Measurements from ENCODE around the gene C21orf91.

Gene C21orf91

DNA sequence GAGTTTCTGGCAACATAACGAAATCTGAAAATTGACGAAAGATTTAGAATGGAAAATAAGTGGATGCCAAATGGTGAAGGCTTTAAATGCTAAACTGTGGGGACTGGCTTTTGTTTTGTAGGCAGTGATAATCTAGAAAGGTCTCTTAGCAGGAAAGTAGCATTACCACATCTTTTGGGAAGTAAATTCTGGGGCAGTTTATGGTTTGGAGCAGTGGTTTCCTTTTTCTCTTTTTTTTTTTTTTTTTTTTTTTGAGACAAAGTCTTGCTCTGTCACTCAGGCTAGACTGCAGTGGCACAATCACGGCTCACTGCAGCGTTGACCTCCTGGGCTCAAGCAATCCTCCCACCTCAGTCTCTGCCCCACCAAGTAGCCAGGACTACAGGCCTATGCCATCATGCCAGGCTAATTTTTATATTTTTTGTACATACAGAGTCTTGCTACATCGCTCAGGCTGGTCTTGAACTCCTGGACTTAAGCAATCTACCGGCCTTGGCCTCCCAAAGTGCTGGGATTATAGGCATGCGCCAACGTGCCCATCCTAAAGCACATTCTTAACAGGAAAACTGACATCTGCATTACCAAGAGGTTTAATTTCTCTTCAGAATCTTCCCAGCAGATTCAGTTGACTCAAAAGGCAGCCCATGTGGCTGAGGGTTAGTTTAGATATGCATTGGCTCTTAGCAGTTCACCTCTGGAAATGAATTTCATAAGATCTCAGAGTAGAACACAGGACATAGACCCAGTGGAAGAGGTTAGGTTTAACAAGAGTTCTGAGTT is 32.9 kb downstream of the C21orf91 start:
- POLR2A ChIA-PET, result no interaction called here
- H3K4me3 ChIP-seq (ENCODE audit: low read depth, low read length), result no peak overlapping the region
- CTCF ChIA-PET, result no interaction called here
- DNase-seq (ENCODE audit: low read depth, low spot score), result no peak
- TF ChIP-seq, protein P1, sequence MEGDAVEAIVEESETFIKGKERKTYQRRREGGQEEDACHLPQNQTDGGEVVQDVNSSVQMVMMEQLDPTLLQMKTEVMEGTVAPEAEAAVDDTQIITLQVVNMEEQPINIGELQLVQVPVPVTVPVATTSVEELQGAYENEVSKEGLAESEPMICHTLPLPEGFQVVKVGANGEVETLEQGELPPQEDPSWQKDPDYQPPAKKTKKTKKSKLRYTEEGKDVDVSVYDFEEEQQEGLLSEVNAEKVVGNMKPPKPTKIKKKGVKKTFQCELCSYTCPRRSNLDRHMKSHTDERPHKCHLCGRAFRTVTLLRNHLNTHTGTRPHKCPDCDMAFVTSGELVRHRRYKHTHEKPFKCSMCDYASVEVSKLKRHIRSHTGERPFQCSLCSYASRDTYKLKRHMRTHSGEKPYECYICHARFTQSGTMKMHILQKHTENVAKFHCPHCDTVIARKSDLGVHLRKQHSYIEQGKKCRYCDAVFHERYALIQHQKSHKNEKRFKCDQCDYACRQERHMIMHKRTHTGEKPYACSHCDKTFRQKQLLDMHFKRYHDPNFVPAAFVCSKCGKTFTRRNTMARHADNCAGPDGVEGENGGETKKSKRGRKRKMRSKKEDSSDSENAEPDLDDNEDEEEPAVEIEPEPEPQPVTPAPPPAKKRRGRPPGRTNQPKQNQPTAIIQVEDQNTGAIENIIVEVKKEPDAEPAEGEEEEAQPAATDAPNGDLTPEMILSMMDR (IDR thresholded peaks at IDR 0.05; ENCODE audit: insufficient read depth, low read length, missing control alignments), result no peak

DNA sequence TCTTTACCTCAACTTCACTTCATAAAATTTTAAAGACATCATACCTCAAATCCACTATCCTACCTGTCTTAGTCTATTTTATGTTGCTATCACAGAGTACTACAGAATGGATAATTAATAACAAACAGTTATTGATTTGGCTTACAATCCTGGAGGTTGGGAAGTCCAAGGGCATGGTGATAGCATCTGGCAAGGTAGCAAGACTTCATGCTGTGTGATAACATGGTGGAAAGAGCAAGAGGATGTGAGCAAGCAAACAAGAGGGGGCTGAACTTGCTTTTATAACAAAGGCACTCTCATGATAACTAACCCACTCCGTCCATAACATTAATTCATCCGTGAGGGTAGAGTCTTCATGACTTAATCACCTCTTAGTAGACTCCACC is 33.8 kb downstream of the C21orf91 start:
- DNase-seq (ENCODE audit: low read depth, low spot score), result no peak
- POLR2A ChIA-PET, result no interaction called here
- TF ChIP-seq, protein P1 (IDR thresholded peaks at IDR 0.05; ENCODE audit: insufficient read depth, low read length, missing control alignments), result no peak
- CTCF ChIA-PET, result no interaction called here
- H3K4me3 ChIP-seq (ENCODE audit: low read depth, low read length), result no peak overlapping the region

DNA sequence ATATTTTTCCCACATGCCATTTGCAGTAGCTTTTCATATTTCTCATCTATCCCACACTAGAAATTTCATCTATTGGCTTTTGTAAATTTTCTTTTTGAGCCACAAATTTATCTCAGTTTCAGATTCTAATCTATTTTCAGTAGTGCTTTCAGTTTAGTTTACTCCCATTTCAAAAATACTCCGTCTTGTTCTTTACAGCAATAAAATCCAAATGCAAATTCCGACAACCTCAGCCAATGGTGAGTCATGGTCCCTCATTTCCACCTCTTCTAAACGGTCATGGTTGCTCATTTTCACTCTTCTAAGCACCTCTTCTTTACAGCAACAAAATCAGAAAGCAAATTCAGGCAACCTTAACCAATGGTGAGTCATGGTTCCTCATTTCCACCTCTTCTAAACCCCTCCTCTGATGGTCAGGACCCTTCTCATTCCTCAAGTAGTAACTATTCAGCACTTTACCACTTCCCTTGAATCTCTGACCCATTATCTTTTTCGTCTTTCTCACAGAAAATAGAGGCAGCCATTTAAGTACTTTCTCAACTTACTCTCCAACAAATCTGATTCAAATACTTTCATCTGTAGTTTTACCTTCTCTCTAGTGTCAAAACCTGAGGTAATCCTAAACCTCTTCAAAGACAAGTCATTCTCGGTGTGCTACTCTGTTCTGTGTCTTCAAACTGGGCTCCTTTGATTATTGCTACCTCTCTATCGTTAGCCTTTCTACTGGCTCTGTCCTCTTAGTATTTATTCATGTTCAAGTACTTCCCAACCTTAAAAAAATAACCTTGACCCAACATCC is 34.4 kb downstream of the C21orf91 start:
- CTCF ChIA-PET, result interaction anchor here (2.8 kb wide), 1 partner anchor 140 kb away, joined by 9 read pairs; no protein-coding TSS in a partner anchor
- POLR2A ChIA-PET, result no interaction called here
- DNase-seq (ENCODE audit: low read depth, low spot score), result no peak
- TF ChIP-seq, protein P1 (IDR thresholded peaks at IDR 0.05; ENCODE audit: insufficient read depth, low read length, missing control alignments), result no peak
- H3K4me3 ChIP-seq (ENCODE audit: low read depth, low read length), result no peak overlapping the region

DNA sequence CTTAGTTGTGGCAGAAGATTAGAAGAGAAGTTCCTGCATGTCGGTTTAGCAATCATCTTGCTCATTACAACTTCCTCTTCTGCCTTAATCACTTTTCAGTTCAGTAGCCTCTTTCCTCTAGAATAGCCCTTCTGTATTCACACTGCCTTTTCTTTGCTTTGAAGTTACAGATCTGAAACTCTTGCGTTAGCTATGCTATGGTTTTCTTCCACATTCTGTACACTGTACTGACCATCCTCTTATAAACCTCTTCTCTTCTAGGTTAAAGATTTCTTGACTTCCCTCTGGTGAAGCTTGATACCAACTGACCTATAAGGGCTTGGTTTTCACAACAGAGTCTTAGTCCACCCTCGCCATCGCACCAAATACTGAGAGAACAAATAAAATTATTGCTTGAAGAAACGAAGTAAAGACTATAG is 35.0 kb downstream of the C21orf91 start:
- ChIA-PET POLR2A (no interaction called here), CTCF (interaction anchor here (2.8 kb wide), 1 partner anchor 141 kb away, joined by 9 read pairs; no protein-coding TSS in a partner anchor)
- TF ChIP-seq, protein P1 (IDR thresholded peaks at IDR 0.05; ENCODE audit: insufficient read depth, low read length, missing control alignments), result no peak
- no peak overlapping the region for H3K4me3 ChIP-seq (ENCODE audit: low read depth, low read length)
- no peak for DNase-seq (ENCODE audit: low read depth, low spot score)

DNA sequence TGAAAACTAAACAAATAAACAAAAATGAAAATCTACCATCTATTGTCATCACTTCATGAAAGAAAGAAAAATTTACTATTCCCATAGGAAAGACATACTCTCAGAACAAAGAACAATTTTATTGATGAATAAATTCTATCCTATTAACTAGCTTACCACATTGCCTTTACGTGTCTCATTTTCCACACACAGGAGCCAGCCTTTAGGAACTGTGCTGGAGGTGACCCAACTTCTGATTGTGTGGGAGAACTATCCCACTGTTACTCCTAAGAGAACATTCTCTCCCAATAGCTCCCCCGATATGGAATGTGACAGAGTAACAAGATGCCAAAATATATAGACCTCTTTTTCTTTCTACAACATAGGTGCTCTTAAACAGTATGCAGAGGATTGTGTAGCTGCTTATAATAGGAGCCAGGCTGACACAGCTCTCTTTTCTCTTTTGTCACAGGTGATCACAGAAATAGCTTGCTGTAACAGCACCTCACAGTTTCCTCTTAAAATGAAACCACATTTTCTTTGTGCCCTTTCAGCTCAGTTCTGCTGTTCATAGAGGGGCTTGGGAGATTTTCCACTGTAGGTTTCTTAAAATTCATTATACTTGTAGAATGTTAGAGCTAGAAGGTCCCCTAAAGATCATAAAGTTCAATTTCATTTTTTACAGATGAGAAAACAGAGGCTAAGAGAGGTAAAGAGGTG is 35.5 kb downstream of the C21orf91 start:
- POLR2A ChIA-PET, result no interaction called here
- TF ChIP-seq, protein P1 (IDR thresholded peaks at IDR 0.05; ENCODE audit: insufficient read depth, low read length, missing control alignments), result no peak
- CTCF ChIA-PET, result interaction anchor here (2.8 kb wide), 1 partner anchor 141 kb away, joined by 9 read pairs; no protein-coding TSS in a partner anchor
- no peak overlapping the region for H3K4me3 ChIP-seq (ENCODE audit: low read depth, low read length)
- DNase-seq (ENCODE audit: low read depth, low spot score), result no peak
